NCI-H1092 (cell line): ENCODE results near the gene C16orf86.

Experiments
- DNase-seq: peaks from one replicate; lab custom pipeline; 2025; lab: John Stamatoyannopoulos, UW

C16orf86 gene

DNA sequence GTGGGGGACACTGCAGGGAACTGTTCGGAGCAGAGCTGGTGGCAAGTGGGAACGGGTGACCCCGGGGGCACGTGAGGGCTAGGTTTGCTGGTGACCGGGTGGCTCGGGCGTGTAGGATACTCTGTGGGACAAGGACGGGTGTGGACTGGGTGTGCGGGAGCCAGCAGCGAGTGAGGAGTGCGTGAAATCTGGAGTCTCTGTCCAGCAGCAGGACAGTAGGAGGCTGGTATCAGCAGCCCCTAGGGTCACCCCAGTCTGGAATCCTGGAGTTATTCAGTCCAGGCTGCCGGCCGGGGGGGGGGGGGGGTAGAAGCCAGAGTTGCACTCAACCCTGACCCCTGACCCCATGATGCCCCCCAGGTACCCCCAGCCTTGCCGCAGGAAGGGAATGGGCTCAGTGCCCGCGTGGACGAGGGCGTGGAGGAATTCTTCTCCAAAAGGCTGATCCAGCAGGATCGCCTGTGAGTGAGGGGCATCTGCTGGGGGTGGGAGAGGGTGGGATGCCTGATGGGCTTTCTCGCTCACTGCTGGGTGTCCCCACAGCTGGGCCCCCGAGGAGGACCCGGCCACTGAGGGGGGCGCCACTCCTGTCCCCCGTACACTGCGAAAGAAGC is 12.7 kb upstream of the C16orf86 start:
- no peak for DNase-seq

DNA sequence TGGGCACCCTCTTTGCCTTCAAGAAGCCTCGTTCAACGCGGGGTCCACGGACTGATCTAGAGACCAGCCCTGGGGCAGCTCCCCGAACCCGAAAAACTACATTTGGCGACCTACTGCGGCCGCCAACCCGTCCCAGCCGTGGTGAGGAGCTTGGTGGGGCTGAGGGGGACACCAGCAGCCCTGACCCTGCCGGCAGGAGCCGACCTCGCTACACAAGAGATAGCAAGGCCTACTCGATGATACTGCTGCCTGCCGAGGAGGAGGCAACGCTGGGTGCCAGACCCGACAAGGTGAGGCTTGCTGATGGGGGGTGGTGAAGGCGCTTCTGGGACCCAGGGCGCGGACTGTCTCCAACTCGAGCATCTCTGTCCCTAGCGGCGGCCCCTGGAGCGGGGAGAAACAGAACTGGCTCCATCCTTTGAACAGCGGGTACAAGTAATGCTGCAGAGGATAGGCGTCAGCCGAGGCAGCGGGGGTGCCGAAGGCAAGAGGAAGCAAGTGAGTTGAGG is 12.2 kb upstream of the C16orf86 start:
- no peak for DNase-seq

DNA sequence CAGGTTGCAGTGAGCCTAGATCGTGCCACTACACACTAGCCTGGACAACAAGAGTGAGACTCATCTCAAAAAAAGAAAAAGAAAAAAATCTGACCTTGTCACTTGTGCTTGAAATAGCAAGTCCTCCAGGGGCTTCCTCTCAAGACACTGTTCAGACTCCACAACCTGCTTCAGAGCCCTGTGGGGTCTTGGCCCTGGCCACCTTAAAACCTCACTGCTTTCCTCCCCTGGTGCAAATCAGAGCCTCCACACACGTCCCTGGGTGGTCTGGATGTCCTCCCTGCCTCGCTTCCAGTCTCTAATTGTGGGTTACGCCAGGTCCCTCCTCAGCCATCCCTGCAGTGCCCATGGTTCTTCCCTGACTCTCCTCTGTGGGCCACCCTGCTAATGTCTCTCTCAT is 11.3 kb upstream of the C16orf86 start:
- DNase-seq: no peak

DNA sequence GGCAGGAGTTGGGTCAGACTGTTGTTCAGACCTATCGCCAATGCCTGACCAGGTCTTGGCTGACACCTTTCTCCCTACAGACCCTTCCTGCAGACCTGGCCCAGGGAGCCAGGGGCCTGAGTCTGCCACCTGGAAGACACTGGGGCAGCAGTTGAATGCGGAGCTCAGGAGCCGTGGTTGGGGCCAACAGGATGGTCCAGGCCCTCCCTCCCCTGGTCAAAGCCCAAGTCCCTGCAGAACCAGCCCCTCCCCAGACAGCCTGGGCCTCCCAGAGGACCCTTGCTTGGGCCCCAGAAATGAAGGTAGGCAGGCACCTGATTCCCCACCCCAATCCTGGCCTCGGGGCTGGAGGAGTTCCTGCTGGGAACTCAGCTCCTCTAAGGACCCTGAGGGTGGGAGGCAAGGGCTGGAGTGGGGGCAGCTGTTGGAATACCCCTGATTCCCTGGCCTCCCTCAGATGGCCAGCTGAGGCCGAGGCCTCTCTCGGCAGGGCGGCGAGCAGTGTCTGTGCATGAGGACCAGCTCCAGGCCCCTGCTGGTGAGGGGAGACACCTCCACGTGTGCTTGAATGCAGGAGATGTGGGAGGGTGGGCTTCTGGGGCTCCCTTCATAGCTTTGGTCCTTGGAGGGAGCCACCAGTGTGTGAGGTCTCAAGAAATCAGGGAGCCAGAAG is 10.1 kb upstream of the C16orf86 start:
- DNase-seq: no peak

DNA sequence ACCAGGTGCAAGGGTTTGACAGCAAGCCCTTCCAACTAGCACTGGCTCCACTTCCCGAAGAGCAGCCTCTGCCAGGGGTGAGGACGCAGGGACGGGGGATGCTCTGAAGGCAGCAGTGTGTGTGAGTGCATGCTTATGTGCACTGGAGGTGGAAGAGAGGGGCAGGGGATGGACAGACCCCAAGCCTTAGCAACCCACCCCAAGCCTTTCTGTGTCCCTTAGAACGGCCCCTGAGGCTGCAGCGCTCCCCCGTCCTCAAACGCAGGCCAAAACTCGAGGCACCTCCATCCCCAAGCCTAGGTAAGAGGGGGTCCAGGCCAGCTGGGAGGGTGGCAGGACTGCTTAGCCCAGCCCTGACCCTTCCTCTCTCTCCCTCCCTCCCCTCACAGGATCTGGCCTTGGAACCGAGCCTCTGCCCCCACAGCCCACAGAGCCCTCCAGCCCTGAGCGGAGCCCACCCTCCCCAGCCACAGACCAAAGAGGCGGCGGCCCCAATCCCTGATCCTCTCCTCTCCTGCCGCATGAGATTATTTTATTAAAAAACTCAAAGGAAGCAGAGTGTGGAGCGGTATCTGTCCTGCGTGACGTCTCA is 9.5 kb upstream of the C16orf86 start:
- DNase-seq: no peak

DNA sequence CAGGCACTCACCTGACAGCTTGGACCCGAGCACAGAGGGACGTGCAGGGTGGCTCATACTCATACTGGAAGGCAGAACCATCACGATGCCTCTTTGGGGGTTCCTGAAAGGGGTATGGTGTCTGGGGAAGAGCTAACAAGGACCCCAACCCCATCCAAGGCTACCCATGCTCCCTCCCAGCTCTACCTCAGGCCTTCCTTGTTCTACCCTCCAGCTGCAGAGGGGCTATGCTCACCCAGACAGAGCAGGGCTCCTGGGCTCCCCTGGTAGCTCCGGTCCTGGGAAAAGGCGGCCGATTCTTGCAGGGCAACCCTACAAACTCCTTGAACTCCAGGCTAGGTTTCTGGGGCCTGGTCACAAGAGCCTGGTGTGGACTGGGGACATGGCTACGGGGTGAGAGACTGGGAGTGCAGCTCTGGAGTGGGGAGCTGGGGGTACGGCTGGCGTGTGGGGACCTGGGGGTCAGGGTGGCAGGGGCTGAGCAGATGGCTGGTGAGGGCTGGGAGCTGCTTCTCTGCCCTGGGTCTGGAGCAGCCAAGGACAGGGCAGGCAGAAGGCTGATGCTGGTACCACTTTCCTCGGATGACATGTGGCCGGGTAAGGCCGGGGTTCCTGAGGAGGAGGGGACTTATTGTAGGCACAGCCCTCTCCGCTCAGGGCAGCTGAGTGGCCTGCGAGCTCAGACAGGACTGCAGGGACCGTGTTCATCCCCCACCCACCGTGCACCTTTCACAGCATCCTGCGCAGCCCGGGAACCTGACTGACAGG is 8.7 kb upstream of the C16orf86 start:
- no peak for DNase-seq

DNA sequence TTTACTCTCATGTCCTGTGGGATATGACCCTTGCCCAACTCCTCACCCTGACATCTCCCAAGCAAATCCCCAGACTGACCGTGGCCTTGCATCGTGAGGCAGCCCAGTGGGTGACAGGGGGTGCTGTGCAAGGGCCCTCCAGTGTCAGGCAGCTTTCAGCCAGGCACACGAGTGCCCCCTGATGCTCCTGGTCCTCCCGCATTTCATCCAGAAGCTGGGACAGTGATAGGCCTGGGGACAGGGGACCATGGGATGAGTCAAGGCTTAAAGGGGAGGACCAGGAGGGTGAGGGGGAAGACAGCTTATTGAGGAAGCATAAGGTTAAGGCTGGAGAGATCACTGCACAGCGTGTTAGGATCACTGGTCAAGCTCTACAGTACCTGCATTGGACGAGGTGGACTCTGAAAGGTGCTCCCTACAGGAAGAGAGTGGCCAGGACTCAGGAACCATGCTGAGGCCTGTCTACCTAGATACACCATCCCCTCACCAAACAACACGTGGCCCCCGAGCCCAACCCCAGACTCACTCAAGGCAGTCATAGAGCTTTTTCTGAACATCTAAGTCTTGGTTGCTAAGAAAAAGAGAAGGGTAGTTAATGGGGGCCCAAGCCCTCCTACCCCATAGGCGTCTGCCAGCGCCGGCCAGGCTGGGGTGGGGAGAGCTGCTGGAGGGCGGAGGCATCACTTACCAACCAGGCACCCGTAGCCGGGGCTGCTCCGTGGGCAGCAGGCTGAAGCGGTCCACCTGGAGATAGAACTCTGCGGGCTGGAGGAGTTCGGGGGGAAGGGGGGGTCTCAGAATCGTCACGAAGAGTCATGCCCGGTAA is 7.6 kb upstream of the C16orf86 start:
- no peak for DNase-seq

DNA sequence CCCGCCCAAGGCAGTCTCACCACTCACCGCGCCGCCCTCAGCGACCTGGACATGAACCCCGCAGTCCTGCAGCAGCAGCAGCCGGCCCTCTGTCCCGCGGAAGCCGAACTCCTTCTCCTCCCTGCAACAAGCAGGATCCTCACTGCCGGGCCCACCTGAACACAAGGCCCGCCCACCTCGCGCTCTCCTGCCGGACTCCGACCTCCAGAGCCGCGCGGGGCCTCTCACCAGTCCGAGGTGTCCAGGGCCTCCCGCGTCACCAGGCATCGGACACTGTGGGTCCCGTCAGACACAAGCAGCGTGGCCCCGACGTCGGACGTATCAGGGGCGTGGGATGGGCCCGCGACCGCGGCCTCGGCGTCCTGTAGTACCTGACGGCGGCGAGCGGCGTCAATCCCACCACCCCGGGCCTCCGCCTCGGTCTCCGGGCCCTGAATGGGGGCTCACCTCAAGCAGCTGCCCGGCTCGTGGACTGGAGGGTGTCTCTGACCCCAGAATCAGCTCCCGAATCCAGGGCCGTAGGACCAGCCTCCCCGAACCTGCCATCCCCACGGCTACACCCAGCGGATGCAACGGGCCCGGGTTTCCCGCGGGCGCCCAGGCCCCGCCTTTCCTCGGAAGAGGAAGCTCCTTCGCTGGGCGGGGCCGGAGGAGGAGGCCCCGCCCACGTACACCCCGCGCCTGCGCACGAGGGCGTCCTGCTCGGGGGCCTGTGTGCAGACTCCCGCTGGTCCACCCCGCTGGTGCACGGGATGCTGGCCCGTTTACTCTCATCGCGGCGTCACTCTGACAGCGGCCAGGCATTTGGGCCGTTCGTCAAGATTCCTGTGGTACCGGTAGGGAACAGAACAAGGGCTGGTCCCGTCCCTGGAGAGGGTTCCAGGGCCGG is 6.7 kb upstream of the C16orf86 start, which contains the start of gene ACD:
Gene ACD, minus strand, starts transcription at position 586 of the 889 bp plus-strand sequence. Its CDS starts 40 bp downstream, at position 546.
- peak; percentile 87 for DNase-seq

DNA sequence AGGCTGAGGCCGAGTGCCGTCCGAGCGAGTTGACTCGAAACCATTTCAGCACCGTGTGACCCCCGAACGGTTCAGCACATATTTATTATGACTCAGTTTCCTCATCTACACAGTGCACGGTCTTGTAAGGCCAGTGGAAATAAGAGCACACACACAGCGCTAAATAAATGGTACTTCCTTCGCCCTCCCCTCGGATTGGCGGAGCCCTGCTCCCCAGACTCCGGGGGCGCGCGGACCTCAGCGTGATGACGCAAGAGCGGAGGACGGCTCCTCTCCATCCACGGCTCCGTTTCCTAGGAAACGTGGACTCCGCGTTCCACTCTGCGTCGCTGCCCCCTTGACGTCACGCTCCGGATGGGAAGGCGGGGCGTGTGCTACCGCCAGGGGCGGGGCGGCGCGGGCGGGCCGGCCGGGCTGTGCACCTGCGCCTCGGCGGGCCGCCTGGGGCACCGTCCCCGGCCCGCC is 6.0 kb upstream of the C16orf86 start, which contains the start of gene PARD6A:
Gene PARD6A, plus strand, starts transcription at position 397 of the 465 bp plus-strand sequence. CDS start 79 bp downstream, outside the sequence.
- peak; percentile 98 for DNase-seq

DNA sequence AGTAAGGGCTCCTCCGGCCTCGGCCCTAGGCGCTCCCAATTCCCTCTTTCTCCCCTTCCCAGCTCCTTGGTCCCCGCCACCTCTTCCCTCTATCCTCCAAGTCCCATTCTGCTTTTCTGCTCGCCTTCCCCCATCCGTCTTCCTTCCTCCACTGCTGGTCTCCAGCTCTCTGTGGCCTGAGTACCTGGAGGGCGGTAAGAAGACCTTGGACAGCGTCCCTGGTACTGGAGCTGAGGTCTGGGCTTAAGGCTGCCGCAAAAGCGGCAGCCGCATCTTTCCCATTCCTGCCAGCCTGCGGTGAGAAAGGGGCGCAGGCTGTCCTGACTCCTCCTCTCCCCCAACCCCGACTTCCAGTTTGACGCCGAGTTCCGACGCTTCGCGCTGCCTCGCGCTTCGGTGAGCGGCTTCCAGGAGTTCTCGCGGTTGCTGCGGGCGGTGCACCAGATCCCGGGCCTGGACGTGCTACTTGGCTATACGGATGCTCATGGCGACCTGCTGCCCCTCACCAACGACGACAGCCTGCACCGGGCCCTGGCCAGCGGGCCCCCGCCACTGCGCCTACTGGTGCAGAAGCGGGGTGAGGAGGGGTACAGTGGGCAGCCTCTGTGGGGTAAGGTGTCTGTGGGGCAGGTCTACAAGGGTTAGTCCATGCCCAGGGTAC is 5.4 kb upstream of the C16orf86 start:
- no peak for DNase-seq

DNA sequence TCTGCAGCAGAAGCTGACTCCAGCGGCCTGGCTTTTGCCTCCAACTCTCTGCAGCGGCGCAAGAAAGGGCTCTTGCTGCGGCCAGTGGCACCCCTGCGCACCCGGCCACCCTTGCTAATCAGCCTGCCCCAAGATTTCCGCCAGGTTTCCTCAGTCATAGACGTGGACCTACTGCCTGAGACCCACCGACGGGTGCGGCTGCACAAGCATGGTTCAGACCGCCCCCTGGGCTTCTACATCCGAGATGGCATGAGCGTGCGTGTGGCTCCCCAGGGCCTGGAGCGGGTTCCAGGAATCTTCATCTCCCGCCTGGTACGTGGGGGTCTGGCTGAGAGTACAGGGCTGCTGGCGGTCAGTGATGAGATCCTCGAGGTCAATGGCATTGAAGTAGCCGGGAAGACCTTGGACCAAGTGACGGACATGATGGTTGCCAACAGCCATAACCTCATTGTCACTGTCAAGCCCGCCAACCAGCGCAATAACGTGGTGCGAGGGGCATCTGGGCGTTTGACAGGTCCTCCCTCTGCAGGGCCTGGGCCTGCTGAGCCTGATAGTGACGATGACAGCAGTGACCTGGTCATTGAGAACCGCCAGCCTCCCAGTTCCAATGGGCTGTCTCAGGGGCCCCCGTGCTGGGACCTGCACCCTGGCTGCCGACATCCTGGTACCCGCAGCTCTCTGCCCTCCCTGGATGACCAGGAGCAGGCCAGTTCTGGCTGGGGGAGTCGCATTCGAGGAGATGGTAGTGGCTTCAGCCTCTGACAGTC is 4.5 kb upstream of the C16orf86 start:
- DNase-seq: no peak

DNA sequence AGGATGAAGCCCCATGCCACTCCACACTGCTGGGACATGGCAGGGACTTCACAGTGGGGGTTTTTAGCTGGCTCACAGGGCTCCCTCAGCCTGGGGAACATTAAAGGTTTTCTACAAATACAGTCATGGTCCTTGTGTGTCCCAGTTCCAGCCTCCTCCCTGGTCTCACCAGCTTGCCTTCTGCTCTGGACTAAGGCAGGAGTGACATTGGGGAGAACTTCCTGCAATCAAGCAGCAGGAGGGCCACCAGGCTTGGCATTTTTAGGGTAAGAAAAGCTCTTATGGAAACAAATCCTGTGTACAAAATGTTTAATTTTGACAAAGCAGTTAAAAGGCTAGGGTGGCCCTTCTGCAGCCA is 4.0 kb upstream of the C16orf86 start:
- DNase-seq: no peak

DNA sequence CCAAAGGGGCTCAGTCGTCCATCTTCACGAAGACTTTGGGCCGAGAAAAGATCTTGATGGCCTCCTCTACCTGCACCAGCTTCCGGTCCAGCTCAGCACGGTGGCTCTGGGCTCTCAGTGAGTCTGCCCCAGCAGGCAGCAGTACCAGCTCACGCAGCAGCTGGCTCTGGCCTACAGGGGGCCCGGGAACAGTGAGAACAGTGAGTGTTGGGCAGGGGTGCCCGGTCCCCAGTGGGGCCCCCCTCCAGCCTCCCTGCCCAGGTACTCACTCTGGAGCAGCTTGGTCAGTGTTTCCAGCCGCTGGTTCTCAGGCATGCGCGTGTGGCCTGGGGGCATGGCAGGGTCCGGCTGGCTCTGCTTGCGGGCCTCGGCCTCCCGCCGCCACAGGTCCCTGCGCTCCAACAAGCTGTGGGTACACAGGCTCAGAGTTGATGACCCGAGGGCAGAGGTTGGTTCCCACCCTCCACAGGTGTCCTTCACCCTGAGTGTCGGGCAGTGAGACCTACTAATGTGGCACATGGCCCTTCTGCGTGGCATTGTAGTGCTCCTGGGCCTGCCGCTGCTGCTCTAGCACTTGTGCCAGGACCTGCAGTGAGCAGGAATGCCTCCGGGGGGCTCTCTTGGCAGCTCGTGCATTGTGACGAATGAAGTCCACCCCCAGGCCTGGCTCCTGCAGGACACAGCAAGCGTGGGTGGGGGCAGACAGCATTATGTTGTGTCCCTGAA is 3.3 kb upstream of the C16orf86 start:
- DNase-seq: no peak

DNA sequence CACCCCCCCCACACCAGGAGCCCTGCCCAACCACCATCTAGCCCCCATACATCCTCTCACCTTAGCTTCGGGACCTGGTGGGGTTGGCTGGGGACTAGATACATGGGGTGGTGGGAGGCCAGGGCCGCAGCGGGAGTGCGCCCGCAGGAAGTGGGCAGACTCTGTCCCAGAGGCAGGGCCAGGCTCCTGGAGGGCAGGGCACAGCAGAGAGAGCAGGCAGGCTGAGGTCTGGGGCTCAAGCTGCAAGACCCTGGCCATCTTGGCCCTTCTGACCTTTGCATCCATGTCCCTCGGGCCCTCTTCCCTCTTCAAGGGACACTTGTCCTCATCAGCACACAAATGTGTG is 2.8 kb upstream of the C16orf86 start:
- no peak for DNase-seq

DNA sequence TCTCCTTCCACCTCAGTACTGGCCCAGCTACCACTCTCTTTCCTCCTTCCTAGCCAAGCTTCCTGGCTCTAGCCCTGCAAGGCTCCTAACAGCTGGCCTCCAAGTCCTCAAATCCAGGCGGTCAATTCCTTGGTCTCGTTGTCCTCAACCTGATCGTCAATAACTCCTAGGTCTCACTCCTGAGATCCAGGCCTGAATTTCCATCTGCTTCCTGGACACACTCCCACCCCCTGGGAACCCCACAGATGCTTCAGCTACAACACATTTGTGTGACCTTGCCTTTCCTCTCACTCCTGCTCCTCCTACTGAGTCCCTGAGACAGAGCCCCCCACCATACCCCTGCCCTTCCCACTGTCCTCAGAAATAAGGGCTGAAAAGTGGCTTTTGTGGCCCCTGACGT is 2.4 kb upstream of the C16orf86 start:
- no peak for DNase-seq

DNA sequence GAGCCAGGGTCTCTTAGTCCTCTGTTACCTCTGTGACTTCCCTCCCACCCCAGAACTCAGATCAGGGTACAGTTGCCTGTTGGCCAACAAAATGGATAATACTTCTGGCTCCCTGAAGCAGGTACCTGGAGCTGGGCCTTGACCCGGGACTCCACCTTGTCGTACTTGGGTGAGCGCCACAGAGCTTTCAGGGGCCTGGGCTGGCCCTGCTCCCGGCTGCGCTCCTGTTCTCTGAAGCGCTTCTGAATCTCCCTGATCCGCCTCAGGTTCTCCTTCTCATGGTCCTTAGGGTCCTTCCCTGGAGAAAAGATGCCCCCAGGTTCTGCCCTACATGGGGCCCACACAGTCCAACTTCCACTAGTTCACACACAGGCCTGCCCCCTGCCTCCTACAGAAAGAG is 1.7 kb upstream of the C16orf86 start:
- DNase-seq: no peak

DNA sequence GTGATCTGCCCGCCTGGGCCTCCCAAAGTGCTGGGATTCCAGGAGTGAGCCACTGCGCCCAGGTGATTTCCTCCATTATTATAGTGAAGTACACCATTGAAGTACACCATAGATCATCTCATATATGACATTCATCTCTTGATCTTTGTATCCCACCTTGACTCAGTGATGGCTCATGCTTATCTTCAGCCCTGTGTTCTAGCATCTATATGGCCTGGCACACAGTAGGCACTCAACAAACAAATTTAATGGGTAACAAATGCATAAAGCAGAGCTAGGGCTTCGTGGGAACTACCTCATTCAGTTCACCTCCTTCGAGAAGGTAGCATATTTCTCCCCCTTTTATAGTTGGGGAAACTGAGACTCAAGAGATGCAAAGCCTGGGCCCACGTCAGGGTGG is 1.0 kb upstream of the C16orf86 start:
- no peak for DNase-seq

DNA sequence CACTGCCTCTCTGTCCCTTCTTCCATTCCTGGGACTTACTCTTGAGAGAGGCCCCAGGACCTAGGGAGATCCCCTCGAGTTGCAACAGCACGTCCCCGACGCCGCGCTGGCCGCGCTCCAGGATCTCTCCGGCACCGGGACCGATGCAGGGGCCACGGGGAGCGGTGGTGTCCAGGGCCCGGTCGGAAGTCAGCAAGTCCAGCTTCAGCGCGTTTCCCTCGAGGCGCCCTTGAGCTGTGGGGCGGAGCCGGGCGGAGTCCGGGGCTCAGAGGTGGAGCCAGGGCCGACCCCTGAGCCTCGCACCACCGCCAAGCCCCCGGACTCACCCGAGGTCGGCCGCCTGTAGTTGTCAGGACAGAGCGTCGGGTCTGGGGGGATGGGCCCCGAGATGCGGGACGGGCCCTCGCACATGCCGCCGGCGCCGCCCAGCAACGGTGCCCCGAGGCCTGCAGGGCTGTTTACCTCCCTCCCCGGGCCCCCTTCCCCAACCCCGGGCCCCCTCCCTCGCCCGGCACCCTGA is 522 bp upstream of the C16orf86 start:
- DNase-seq: peak; percentile 31
